ENCODE results near the gene FITM1.

FITM1 gene

GRCh38 chr14:24121210-24121609, 9.2 kb upstream of the FITM1 start:
- DNase-seq: no peak

GRCh38 chr14:24122416-24122815, 8.0 kb upstream of the FITM1 start:
- no peak for DNase-seq

GRCh38 chr14:24122898-24123297, 7.6 kb upstream of the FITM1 start:
- no peak for DNase-seq

GRCh38 chr14:24123424-24124417, 6.7 kb upstream of the FITM1 start:
- no peak for DNase-seq

GRCh38 chr14:24126939-24127338, 3.5 kb upstream of the FITM1 start:
- no peak for DNase-seq

GRCh38 chr14:24127673-24128072, 2.8 kb upstream of the FITM1 start:
- DNase-seq: no peak

GRCh38 chr14:24129410-24129998, 955 bp upstream of the FITM1 start:
- DNase-seq: no peak

- DNase-seq: no peak
These were observed 474 bp downstream of the FITM1 start for GRCh38 chr14:24130717-24131548.

- DNase-seq: no peak
These were observed 1.1 kb downstream of the FITM1 start for GRCh38 chr14:24131549-24131966.

GRCh38 chr14:24132061-24132685, 1.7 kb downstream of the FITM1 start:
- no peak for DNase-seq

- no peak for DNase-seq
These were observed 2.5 kb downstream of the FITM1 start for GRCh38 chr14:24132976-24133375.

GRCh38 chr14:24133735-24134134, 3.3 kb downstream of the FITM1 start:
- no peak for DNase-seq

- DNase-seq: no peak
These were observed 5.0 kb downstream of the FITM1 start for GRCh38 chr14:24135584-24135833.

GRCh38 chr14:24135834-24136683, 5.6 kb downstream of the FITM1 start, which contains the start of gene PSME1:
Gene PSME1, plus strand, starts transcription at chr14:24136194. Its CDS starts 69 bp downstream, at chr14:24136263.
- peak; percentile 94 for DNase-seq

GRCh38 chr14:24136684-24137528, 6.4 kb downstream of the FITM1 start:
- no peak for DNase-seq

GRCh38 chr14:24137529-24138395, 7.3 kb downstream of the FITM1 start:
- DNase-seq: no peak

- no peak for DNase-seq
These were observed 8.2 kb downstream of the FITM1 start for GRCh38 chr14:24138396-24139271.

GRCh38 chr14:24139272-24139934, 8.9 kb downstream of the FITM1 start:
- peak; percentile 10 for DNase-seq

Data from NCI-H345 (cell line).